DMS 273 treated with DMSO at 0.1 percent for 48 hours (cell line): ENCODE results near the gene GLI1.
"Not testable (repeated sequence)": the region's sequence is repeated elsewhere in the genome, so short reads cannot be mapped to it uniquely, and the experiment has no call there.

Source experiments
- DNase-seq: peaks from one replicate; lab custom pipeline; 2025; lab: John Stamatoyannopoulos, UW

The GLI1 gene

GRCh38 chr12:57459750-57460467 lies at the start of gene GLI1:
GLI1 (plus strand) TSS chr12:57459785; CDS start chr12:57463692, 3,907 bp downstream.
- no peak for DNase-seq

- no peak for DNase-seq
These were observed 49.1 kb upstream of the GLI1 start for GRCh38 chr12:57410534-57410933.

- not testable (repeated sequence) for DNase-seq
These were observed 45.4 kb upstream of the GLI1 start for GRCh38 chr12:57414160-57414559.

- DNase-seq: no peak
These were observed 44.5 kb upstream of the GLI1 start for GRCh38 chr12:57415088-57415487.

- DNase-seq: no peak
These were observed 43.3 kb upstream of the GLI1 start for GRCh38 chr12:57416039-57416996.

- no peak for DNase-seq
These were observed 41.3 kb upstream of the GLI1 start for GRCh38 chr12:57418255-57418654.

- DNase-seq: no peak
These were observed 40.1 kb upstream of the GLI1 start for GRCh38 chr12:57419495-57419894.

- no peak for DNase-seq
These were observed 39.1 kb upstream of the GLI1 start for GRCh38 chr12:57420482-57420881.

GRCh38 chr12:57426948-57427347 lies 32.6 kb upstream of the GLI1 start:
- not testable (repeated sequence) for DNase-seq

- DNase-seq: no peak
These were observed 30.6 kb upstream of the GLI1 start for GRCh38 chr12:57428965-57429364.

- no peak for DNase-seq
These were observed 30.0 kb upstream of the GLI1 start for GRCh38 chr12:57429473-57430111.

GRCh38 chr12:57430112-57430930 lies 29.3 kb upstream of the GLI1 start:
- no peak for DNase-seq

- DNase-seq: peak; percentile 68
These were observed 28.5 kb upstream of the GLI1 start, which contains the start of gene R3HDM2 for GRCh38 chr12:57430931-57431566. R3HDM2 (minus strand) TSS chr12:57431043; CDS start chr12:57310428, 120,615 bp downstream.

- no peak for DNase-seq
These were observed 27.9 kb upstream of the GLI1 start for GRCh38 chr12:57431654-57432188.

- no peak for DNase-seq
These were observed 26.2 kb upstream of the GLI1 start for GRCh38 chr12:57433370-57433769.

- DNase-seq: no peak
These were observed 24.9 kb upstream of the GLI1 start, which contains the start of gene INHBC for GRCh38 chr12:57434517-57435223. INHBC (plus strand) TSS chr12:57434784; CDS start chr12:57434887, 103 bp downstream.

GRCh38 chr12:57435293-57435692 lies 24.3 kb upstream of the GLI1 start:
- DNase-seq: no peak

- DNase-seq: no peak
These were observed 21.2 kb upstream of the GLI1 start for GRCh38 chr12:57438400-57438799.

- DNase-seq: no peak
These were observed 19.8 kb upstream of the GLI1 start for GRCh38 chr12:57439762-57440266.

- not testable (repeated sequence) for DNase-seq
These were observed 18.2 kb upstream of the GLI1 start for GRCh38 chr12:57441393-57441792.
